Hematopoietic multipotent progenitor cell treated with erythropoietin and hydrocortisone succinate and interleukin-3 and kit ligand, for 4 days (in vitro differentiated cells): ENCODE results near the gene IFNA14.
"Not testable (repeated sequence)": the region's sequence is repeated elsewhere in the genome, so short reads cannot be mapped to it uniquely, and the experiment has no call there.

ENCODE experiments used
- DNase-seq: peaks from one replicate; pipeline ENCODE4 v3.0.0-alpha.2; 2015

The IFNA14 gene

GRCh38 chr9:21213411-21214326 is 26.1 kb downstream of the IFNA14 start:
- peak; percentile 68 for DNase-seq

GRCh38 chr9:21212160-21212559 is 27.6 kb downstream of the IFNA14 start:
- DNase-seq: not testable (repeated sequence)

GRCh38 chr9:21210782-21211181 is 29.0 kb downstream of the IFNA14 start:
- not testable (repeated sequence) for DNase-seq

DNA sequence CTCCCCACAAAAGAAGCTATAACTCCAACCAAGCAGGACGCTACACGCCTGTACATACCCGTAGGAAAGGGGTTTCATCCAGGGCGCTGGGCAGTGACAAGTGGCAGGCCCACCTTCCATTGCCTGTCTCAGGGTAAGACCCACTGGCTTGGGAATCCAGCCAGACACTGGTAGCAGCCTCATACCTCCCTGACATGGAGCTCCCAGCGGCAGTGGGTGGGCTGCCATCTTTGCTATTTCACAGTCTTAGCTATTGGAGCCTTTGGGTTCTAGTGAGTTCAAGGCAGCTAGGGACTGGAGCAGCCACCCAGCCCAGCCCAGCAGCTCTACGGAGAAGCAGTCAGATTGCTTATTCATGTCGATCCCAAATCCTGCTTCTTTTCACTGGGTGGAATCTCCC is 29.5 kb downstream of the IFNA14 start:
- no peak for DNase-seq

- DNase-seq: not testable (repeated sequence)
Measured at GRCh38 chr9:21207043-21207442, 32.8 kb downstream of the IFNA14 start, which contains the start of gene IFNA10. Gene IFNA10, minus strand, starts transcription at chr9:21207143. Its CDS starts 46 bp downstream, at chr9:21207097.

DNA sequence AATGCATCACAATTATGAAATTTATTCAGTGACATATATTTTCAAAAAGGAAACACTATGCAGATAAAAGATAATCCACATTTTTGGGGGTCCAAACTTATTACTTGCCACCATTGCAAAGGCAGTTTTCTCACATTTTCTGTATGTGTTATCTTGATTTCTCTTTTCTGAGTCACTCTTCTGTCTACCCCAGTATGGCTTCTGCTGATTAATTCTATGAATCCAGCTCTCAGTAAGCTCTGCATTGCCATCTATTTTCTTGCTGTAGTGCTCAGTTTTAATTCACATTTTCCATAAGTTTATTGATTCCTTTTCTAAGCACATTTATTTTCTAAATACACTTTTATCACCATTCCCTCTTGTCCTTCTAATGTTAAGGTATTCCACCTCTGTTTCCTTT is 34.6 kb downstream of the IFNA14 start:
- peak; percentile 14 for DNase-seq

DNA sequence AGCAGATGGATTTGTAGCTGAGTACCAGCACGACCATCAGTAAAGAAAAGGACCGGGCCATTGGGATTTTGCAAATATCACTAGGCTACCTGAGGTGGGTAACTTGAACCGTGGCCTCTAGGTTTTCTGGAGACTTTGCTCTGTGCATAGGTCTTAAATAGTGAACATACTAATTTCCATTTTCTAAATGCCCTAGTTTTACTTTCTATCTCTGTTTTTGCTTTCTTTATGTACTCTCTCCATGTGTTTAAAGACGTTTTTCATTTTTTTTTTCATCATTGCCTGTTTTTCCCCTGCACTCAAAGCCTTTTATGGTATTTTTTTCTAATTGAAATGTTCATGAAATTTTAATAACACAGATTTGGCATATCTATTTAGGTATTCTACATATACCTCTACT is 37.7 kb downstream of the IFNA14 start, which contains the start of gene IFNA7:
Gene IFNA7, minus strand, starts transcription at position 101 of the 400 bp plus-strand sequence. Its CDS starts 40 bp downstream, at position 61.
- DNase-seq: not testable (repeated sequence)

DNA sequence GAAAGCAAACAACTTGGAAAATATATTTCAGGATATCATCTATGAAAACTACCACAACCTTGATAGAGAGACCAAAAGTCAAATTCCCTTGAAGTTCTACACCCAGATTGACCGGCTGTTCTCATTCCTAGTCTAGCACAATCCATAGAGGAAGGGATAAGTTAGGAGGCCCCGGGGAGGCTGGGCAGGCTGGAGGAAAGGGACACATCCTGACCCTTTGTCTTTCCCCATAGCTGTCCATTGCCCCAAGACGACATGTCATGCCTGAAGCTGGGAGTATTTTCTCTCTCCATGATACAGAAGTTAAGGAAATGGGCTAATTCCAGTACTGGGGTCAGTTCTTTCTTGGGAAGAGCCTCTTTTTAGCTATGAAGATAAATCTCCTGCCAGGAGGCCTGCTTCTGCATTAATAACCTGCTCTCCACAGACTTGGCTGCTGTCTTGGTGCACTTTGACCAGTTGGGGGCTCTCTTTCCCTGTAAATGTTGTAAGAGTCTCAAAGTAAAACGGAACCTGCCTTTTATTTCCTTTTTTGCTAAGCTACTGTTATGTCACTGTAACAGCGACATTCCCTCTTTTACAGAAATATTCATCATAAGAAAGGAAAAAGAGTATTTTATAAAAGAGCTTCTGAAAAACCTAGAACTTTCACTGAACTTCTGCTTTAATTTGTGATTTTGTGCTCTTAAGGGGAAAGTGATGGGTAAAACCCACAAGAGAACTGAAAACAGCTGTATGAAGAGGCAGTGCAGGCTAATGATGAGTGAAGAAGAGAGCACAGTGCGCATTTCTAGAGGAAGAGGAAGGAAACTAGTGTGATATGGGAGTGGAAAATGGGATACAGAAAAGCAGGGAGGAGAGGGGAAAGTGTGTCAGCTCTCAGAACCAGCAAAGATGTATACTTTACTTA is 44.7 kb downstream of the IFNA14 start:
- DNase-seq: peak; percentile 73
